Gastrocnemius medialis (tissue), 4 donors: ENCODE measurements around the gene DENND1A.

Experiments
- CTCF ChIP-seq, 5 experiments: fragments of 450-650 bp in 3 of 5; fragments of 200-600 bp in 2 of 5; sonication (generic) in 2 of 5; IDR thresholded peaks in 4 of 5; conservative IDR thresholded peaks in 1 of 5; 1 replicate in 4 of 5; 2 replicates in 1 of 5; pipeline ENCODE4 v1.5.1; 2016 to 2019; ENCODE audit warnings: antibody characterized with exemption in 5 of 5, mild to moderate bottlenecking in 3 of 5, moderate library complexity in 3 of 5
- POLR2A ChIP-seq, 2 donors: fragments of 450-650 bp; IDR thresholded peaks; one replicate each; pipeline ENCODE4 v1.6.1; 2017; ENCODE audit warnings: antibody characterized with exemption in 2 of 2, mild to moderate bottlenecking in 2 of 2, moderate library complexity in 2 of 2

- TF ChIP-seq CTCF (IDR thresholded peaks at IDR 0.05 in 4 of 5, conservative IDR thresholded peaks at IDR 0.05 in 1 of 5) (no peak), POLR2A (IDR thresholded peaks at IDR 0.05) (no peak)
These were observed 538.7 kb downstream of the DENND1A start for GRCh38 chr9:123391233-123391632.
